ENCODE results near the gene DUSP8. TPM values are rescaled to one million over a fixed set of nuclear protein-coding genes. Genes with fewer than 3 reads are reported as not detected.

The DUSP8 gene
- total and polyA plus RNA-seq, 2 of the 8 experiments (the other 6 are each of a cell fraction or from before 2014, with no cell fraction given): 2.8 to 3.6 TPM

DNA sequence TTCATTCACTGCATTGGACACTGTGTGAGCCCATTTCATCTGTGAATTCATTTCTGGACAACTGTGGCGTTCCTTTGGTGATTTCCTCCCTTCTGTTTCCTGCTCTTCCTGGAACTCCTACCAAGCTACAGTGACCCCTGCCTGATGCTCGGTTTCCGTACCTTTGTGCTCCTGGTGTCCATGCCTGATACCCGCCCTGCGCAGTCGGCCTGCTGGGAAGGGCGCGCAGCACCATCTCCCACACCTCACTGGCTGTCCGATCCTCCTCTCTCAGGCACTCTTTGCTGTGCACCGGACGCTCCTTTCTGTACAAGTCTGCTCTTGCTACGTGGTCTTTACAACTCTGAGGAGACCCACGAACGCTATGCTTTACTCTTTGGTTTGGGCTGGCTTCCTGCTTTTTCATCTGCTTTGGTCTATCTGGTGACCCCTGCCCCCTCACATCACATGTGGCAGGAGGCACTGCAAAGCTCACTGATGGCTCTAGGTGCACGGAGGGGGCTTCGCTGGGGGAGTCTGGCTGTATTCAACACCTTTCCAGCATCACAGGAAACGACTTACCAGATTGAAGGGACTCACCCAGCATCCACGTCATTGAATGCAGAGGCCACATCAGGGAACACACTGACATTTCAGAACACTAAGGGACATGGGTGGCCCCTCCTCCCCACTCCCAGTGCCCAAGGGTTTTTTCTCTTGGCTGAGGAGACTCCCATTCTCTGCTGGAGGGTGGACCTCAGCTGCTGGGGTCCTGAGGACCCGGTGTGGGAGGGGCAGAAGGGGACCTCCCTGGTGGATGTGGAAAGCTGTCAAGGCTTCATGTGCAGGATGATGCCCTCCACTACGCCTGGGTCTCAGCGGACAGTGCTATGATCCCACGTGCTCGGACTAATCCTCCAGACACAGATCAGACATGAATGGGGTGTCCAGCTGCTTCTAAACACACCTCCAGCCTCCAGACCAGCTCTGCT is 58.5 kb downstream of the DUSP8 start:
- Histone ChIP-seq H3K9ac (replicated peaks in 1 of 4; ENCODE audit: extremely low read depth in 1 of 4, low read depth in 3 of 4, low read length in 3 of 4) (no peak overlapping the region), H2BK120ac (replicated peaks; ENCODE audit: low read depth, low read length) (no peak overlapping the region), H3K27ac (ENCODE audit: low read depth, low read length) (peak overlapping the region; percentile 13; the same call in 1 of the 2 replicates), H3K27me3 (replicated peaks in 1 of 4; ENCODE audit: control insufficient read depth in 3 of 4, extremely low read depth in 1 of 4, insufficient read depth in 3 of 4, low read length in 3 of 4) (no peaks in the 10 kb centered on the region), H3K18ac (ENCODE audit: extremely low read depth, low read length) (no peak overlapping the region), H3K36me3 (ENCODE audit: control insufficient read depth in 2 of 4, insufficient read depth in 4 of 4, low read length in 3 of 4) (no peaks in the 10 kb centered on the region), H3K4ac (replicated peaks; ENCODE audit: insufficient read length, low read depth, low read length) (no peak overlapping the region), H4K8ac (ENCODE audit: extremely low read depth, insufficient read depth, low read length) (no peak overlapping the region), H2AFZ (ENCODE audit: low read length) (no peak overlapping the region), H3K79me2 (ENCODE audit: control insufficient read depth in 1 of 2, insufficient read depth in 2 of 2, low read length in 2 of 2) (peaks cover 0 to 7% of the 10 kb centered on the region in 2 experiments; a peak in 1 of 4 replicates), H4K91ac (replicated peaks; ENCODE audit: insufficient read length, low read length) (peak overlapping the region; percentile 46), H3K23ac (ENCODE audit: insufficient read length) (no peak overlapping the region), H3K4me1 (replicated peaks in 1 of 4; ENCODE audit: control insufficient read depth in 3 of 4, insufficient read depth in 4 of 4, low read length in 3 of 4) (peaks cover 0 to 9% (median 8%) of the 10 kb centered on the region in 4 experiments; a peak in 6 of 7 replicates), H3K4me3 (ENCODE audit: extremely low read depth in 1 of 4, insufficient read depth in 2 of 4, low read depth in 3 of 4, low read length in 4 of 4) (no peak overlapping the region), H3K23me2 (ENCODE audit: low read depth, low read length) (no peaks in the 10 kb centered on the region), H4K5ac (ENCODE audit: insufficient read length, low read depth, low read length) (no peak overlapping the region), H3K14ac (ENCODE audit: insufficient read length) (no peak overlapping the region), H3K79me1 (ENCODE audit: low read depth, low read length) (peaks cover 12% of the 10 kb centered on the region; the same call in 1 of the 2 replicates), H2BK15ac (ENCODE audit: low read length) (0 out of 2 replicates have a peak overlapping the region, but pooled peaks have one; percentile 24), H4K20me1 (replicated peaks in 1 of 2; ENCODE audit: control insufficient read depth in 1 of 2, insufficient read depth in 2 of 2, low read length in 2 of 2) (peaks cover 10 to 18% of the 10 kb centered on the region in 2 experiments), H3K4me2 (ENCODE audit: insufficient read depth in 1 of 2, low read depth in 2 of 2, low read length in 2 of 2) (no peak overlapping the region; a peak in 1 of 4 replicates), H2BK12ac (ENCODE audit: low read depth, low read length) (peak overlapping the region; percentile 68; the same call in 1 of the 2 replicates), H2BK20ac (ENCODE audit: low read length) (peak overlapping the region; percentile 80; the same call in 1 of the 2 replicates), H3K9me3 (ENCODE audit: insufficient read depth in 2 of 2, low read depth in 1 of 2, low read length in 1 of 2) (no peaks in the 10 kb centered on the region), H2BK5ac (ENCODE audit: low read depth, low read length) (peak overlapping the region; percentile 40; the same call in 1 of the 2 replicates), H3K56ac (replicated peaks; ENCODE audit: insufficient read length, low read depth, low read length) (no peak overlapping the region), H2AK5ac (ENCODE audit: low read depth, low read length) (peak overlapping the region; percentile 30; the same call in 1 of the 2 replicates)
- FAIRE-seq: no peak
- no peak for TF ChIP-seq POLR2A (IDR thresholded peaks at IDR 0.05; ENCODE audit: control extremely low read depth in 1 of 2, low read depth in 2 of 2, low read length in 2 of 2)
- no peak for TF ChIP-seq BACH1 (IDR thresholded peaks at IDR 0.05; ENCODE audit: low read length)
- TF ChIP-seq ASH2L (IDR thresholded peaks at IDR 0.05; ENCODE audit: low read length): no peak
- 84% methylated on average over 23 of the region's 23 CpGs; no CpG with 5 or more reads in 1 of the 2 experiments for WGBS, 2 experiments (ENCODE audit: extremely low coverage in 1 of 2, insufficient coverage in 1 of 2, insufficient read length in 1 of 2, insufficient replicate concordance in 2 of 2, low coverage in 1 of 2, low lambda C conversion rate in 2 of 2, missing lambda C conversion rate in 1 of 2)
- DNase-seq (ENCODE audit: low read depth in 1 of 2, low spot score in 2 of 2): no peak
- POLR2A ChIA-PET (ENCODE audit: partially characterized antibody): no interaction called here
- CTCF ChIA-PET (ENCODE audit: partially characterized antibody): interaction anchor here (0.6 to 3.8 kb wide), 26 partner anchors 8 to 321 kb away, joined by 3 to 21 read pairs (median 4); no protein-coding TSS in a partner anchor
